NCI-H446 treated with DMSO at 0.1 percent for 48 hours (cell line): Measurements from ENCODE around the gene TADA1.
"Not testable (repeated sequence)": the region's sequence is repeated elsewhere in the genome, so short reads cannot be mapped to it uniquely, and the experiment has no call there.

Experiments
- DNase-seq: peaks from one replicate; lab custom pipeline; 2025; lab: John Stamatoyannopoulos, UW

TADA1 gene

DNA sequence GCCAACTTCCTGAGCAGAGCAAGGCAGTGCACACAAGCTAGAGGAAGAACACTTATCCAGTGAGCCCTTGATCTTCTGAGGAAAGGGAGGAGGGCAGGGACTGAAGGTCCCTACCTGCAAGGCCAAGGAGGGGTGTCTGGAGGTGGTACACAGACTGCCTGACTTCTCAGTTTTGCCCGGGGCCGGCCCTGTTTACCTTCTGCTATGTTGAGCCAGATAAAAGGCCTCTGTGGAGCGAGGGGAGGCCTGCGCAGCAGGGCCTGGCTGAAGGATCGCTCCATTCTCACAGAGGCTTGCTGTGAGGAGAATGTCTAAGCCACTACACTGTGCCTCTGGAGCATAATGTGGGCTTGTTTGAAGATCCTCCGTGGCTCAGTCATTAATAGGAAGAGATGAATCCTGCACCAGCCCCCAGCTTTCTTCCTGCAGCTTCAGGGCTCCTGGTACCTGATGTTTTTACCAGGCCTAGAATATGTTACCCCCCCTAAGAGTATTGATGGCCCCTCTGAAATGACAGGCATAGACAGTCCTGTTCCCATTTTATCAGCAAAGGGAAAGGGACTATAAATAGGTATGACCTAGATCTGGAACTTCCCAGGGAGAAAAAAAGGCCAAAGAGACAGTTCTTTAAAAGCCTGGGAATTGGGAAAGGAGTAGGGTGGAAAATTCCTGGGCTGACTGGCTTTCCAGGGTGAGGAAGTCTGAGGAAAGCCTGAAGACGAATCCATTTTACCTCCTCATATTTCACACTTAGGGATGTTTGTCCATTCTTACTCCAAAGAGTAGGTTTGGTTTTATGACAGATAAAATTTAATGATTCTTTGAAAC is 32.1 kb downstream of the TADA1 start:
- no peak for DNase-seq

DNA sequence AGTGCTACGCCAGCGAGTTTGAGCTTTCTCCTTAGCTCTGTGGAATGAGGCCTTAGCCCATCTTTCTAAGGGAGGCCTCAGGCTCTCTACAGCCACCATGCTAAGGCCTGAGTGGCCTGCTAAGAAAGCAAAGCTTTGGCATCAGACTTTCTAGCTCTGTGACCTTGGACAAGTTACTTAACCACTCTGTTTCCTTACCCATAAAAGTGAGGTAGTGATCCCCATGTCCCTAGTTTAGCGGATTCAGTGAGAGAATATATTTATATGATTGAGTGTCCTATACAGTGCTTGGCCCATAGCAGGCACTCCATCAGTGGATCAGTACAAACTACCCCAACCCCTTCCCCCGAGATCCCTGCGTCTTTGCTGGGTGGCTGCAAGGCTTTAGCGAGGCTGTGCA is 32.7 kb downstream of the TADA1 start:
- no peak for DNase-seq

DNA sequence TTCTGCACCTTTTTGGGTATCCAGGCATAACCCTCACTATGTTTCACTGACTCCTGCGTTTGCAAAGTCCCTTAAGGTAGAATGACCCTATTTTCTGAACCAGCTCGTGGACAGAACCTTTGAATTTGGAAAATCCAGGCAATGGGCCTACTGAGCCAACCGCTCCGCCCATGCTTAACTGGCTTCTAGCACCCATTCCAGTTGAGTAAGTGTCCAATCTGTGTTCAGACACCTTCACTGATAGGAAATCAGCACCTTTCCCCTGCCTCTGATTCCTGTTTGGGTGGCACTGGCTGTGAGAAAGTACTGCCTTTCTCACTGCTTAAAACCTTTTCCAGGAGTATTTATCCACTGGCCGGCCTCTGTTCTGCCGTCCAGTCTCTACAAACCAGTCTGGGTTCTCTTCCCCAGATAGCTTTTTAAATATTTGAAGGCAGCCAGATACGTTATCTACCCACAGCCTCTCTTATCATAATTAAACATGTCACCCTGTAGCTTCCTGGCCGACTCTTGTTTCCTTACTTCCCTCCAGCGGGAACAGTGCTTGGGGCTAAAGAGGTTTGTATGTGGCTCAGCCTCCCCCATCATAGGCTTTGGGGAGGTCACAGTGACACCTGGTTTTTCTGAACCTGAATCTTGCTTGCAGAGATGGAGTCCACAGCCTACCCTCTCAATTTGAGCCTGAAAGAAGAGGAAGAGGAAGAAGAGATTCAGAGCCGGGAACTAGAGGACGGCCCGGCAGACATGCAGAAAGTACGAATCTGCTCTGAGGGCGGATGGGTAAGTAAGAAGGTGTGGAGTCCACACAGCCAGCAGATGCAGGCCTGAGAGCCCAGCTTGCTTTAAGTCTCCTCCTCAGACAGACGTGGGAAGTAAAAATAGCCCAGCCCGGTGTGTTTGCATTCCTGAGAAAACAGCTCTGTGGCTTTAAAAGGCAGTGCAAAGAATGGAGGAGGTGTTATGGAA is 35.5 kb downstream of the TADA1 start:
- no peak for DNase-seq

DNA sequence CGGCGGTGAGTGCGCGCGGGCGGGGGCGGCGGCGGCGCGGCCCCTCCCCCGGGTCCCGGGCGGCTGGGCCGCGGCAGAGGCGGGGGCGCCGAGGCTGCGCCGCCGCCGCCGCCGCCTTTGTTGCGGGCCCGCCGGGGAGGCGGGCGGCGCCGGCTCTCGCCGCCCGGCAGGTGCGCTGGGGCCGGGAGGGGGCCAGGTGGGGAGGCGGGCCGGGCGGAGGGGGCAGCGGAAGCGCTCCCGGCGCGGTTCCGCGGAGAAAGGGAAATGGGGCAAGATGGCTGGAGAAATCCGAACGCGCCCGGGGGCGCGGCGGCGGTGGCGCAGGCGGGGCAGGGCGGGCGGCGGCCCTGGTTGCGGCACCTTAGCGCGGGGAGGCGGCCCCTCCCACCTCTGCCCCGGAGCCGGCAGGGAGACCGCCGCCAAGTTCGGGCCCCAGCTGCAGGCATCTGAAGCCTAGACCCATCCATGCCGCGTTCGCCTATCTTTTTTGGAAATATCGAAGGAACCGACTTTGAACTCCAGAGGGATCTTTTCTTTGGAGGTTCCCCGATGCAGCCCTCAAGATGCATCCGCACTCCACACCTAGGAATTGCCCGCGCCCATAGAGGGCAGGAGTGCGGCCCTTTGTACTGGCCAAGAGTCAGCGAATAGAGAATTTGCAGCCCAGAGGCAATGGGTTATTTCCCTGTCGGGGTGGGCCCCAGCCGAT is 36.3 kb downstream of the TADA1 start:
- peak; percentile 11 for DNase-seq

DNA sequence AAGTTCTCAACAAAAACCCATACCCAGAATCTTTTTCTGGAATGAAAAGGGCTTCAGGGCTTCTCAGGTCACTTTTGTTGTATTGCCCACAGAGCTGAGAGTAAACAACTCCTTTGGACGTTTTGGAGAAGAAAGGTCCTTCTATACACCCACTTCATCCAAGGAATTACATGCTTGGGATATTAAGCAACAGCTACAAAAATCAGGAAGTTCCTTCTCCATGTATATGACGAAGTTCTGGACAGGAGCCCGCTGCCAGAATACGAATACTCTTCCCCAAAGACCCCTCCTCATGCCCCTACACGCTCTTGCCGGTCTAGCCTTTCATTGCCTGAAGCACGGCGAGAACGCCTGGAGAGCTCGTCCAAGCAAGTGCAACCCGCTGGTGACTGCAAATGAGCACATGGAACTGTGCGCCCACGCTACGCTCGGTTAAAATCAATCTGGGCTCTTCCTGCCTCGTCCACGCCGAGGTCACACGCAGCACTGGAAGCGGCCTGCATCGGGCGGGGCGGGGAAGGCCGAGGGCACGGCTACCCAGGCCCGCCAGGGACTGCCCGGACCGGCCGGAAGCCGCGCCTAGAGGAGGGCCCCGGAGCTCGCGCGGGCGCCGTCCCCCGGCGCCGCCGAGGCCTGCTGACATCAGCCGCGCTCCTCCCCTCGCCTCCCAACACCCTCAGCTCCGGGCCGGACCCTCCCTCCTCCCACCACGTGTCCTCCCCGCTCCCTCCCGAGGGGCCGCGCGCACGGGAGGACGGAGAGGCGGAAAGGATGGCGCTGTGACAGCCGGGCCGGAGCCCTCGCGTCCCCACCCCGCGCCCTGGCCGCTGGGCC is 37.1 kb downstream of the TADA1 start, which contains the start of gene POGK:
POGK (plus strand) TSS at position 710 of the 834 bp plus-strand sequence. CDS start 1,482 bp downstream, outside the sequence.
- DNase-seq = peak; percentile 78

DNA sequence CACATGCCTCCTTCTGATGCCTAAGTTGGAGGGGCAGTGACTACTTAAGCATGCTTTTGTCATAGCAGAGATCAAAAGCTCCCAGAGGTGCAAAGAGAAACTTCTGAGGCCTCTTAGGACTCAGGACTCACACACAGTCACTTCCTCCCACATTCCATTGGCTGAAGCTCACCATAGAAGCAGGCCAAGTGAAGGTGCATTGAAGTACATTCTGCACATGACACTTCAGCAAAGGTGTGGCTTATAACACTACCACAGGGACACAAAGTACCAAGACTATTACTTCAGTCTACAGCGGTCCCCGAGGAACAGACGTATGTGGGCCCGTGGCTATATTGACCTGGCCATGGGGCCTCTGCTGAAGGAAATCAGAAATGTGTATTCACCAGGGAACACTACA is 39.3 kb downstream of the TADA1 start:
- DNase-seq = no peak

DNA sequence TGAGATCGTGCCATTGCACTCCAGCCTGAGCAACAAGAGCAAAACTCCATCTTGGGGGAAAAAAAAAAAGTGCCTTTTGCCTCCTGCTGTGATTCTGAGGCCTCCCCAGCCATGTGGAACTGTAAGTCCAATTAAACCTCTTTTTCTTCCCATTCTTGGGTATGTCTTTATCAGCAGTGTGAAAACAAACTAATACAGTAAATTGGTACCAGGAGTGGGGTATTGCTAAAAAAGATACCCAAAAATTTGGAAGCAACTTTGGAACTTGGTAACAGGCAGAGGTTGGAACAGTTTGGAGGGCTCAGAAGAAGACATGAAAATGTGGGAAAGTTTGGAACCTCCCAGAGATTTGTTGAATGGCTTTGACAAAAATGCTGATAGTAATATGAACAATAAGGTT is 46.3 kb downstream of the TADA1 start:
- DNase-seq = not testable (repeated sequence)

DNA sequence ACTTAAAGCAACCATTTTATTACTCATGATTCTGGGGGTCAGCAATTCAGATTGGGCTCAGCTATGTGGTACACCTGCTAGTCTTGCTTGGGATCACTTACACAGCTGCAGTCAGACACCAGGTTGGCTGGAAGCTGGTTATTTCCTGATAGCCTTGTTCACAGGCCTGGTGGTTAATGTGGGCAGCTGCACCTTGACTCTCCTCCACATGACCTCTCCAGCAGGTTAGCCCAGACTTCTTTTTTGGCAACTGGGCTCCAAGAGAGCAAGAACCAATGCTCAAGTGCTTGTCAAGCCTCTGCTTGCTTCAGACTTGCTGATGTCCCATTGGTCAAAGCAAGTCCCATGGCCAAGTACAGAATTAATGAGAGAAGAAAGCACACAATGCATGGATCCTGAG is 48.6 kb downstream of the TADA1 start:
- no peak for DNase-seq

DNA sequence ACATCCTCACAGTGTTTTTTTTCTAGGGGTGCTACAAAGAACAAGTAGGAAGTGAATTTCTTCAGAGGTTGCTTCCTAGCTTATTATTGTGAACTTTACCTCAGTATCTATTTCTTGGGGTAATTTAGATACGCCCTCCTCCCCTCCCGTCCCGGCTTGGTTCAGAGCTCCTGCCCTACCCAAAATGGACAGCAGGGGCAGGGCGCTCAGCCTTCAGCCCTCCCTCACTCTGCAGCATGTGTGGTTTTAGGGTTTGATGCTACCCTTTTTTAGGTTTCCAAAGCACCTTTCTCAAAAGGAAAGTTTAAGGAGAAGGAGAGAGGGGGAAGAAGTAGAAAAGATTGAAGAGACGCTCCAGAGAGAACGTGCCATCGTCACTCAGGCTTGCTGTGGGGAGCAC is 53.7 kb downstream of the TADA1 start:
- no peak for DNase-seq

DNA sequence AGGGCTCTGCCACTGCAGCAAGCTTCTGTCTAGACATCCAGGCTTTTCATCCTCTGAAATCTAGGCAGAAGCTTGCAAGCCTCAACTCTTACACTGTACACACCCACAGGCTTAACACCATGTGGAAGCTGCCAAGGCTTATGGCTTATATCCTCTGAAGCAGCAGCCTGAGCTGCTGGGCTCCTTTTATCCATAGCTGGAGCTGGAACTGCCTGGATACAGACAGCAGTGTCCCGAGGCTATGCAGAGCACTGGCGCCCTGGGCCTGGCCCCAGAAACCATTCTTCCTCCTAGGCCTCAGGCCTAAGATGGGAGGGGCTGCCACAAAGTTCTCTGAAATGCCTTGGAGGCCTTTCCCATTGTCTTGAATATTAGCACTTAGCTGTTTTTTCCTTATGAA is 56.1 kb downstream of the TADA1 start:
- DNase-seq = no peak

DNA sequence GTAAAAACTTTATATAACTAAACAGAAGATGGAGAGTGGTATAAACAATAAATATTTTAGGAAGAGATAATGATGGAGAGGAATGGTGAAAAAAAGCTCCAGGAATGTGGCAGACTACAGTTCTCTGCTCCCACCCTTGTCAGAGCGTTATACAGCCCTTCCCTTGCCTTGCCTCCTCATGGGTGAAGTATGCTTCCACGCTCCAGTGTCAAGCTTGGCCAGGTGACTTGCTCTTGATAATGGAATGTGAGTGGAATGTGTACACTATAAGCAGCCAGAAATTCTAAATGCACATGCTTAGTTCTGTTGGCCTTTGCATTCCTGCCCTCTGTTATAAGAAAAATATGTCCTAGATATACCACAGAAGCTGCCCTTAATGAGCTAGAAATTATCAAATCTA is 61.5 kb downstream of the TADA1 start:
- no peak for DNase-seq

DNA sequence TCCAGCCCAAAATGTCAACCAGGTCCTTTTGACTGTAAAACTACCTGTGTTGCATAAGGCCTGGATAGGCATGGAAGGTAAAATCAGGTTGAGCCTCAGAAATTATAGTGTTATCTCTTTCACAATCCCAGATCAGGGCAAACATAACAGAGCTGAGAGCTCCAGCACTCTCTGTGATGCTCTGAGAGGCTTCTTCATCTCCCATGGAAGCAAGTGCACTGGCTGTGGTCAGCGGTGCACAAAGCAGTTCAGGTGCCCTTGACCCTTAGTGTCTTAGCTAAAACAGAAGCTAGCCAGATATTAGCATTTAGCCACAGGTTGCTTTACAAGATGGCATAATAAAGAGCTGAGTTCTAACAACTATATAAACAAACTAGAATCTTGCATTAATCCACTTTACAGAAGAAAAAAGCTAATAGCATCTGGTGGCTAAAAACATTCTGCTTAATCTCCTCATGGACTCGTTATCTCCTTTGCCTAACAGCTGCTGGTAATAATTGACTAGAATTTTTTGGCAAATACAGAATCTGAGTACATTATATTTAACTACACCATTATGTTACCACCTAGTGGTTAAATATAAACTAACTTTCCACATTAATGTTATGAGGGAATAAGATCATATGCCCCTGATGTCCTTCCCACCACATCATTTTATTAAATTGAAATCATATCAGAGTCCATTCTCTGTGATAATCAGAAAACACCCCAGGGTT is 62.4 kb downstream of the TADA1 start:
- no peak for DNase-seq

DNA sequence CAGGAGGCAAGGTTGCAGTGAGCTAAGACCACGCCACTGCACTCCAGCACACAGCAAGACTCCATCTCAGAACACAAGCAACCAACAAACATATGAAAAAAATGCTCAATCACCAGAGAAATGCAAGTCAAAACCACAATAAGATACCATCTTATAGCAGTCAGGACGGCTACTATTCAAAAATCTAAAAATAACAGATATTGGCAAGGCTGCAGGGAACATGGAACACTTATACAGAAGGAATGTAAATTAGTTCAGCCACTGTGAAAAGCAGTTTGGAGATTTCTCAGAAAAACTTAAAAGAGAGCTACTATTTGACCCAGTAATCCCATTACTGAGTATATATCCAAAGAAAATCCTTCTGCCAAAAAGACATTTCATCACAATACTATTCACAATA is 64.4 kb downstream of the TADA1 start:
- DNase-seq = no peak

DNA sequence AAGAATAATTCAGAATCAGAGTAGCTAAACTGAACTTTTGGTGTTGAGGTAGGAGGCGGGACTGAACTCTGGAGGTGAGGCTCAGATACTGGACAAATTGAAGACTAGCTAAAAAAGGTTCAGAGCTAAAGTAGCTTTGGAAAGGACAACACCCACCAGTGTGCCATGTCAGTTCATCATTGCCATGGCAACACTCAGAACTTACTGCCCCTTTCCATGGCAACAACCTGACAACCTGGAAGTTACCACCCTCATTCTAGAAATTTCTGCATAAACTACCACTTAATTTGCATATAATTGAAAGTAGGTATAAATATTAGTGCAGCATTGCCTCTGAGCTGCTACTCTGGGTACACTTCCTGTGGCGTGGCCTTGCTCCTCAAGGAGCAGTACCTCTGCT is 67.1 kb downstream of the TADA1 start:
- DNase-seq = no peak
